Activated gamma-delta T cell treated with Interleukin-2 at 50 U/mL for 16 hours (primary cell): ENCODE data around the gene NUDCD2.

Experiments
- DNase-seq: peaks from one replicate; pipeline ENCODE4 v3.0.0-alpha.2; 2020

The NUDCD2 gene, protein sequence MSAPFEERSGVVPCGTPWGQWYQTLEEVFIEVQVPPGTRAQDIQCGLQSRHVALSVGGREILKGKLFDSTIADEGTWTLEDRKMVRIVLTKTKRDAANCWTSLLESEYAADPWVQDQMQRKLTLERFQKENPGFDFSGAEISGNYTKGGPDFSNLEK

DNA sequence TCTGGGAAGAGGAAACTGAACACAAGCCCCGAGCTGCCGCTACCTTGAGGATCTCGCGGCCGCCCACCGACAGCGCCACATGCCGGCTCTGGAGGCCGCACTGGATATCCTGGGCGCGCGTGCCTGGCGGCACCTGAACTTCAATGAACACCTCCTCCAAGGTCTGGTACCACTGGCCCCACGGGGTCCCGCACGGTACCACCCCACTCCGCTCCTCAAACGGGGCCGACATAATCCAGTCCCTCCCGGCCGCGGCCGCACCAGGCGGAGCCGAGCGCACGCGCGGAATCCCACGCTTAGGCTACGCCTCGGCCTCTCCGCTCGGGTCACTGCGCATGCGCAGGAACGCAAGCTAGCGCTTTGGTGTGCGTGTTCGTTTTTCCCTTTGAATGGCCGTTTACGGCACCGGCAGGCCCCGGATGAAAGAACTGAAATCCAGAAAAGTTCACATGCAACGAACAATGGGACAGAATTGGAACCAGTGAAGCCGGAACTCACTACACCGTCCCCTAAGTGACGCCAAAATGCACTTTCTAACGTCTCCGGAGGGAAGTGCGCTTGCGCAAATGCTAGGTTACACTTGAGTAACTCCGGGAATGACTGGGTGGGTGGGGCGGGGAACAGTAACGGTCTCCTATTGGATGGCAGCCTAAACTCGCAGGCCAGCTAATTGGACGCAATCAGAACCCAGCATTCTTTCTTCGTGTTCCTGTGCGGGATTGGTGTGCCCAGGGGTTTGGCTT, at the start of gene NUDCD2:
NUDCD2 (minus strand) TSS at position 284 of the 743 bp plus-strand sequence; CDS start at position 232, 52 bp downstream.
- peak; percentile 94 for DNase-seq

DNA sequence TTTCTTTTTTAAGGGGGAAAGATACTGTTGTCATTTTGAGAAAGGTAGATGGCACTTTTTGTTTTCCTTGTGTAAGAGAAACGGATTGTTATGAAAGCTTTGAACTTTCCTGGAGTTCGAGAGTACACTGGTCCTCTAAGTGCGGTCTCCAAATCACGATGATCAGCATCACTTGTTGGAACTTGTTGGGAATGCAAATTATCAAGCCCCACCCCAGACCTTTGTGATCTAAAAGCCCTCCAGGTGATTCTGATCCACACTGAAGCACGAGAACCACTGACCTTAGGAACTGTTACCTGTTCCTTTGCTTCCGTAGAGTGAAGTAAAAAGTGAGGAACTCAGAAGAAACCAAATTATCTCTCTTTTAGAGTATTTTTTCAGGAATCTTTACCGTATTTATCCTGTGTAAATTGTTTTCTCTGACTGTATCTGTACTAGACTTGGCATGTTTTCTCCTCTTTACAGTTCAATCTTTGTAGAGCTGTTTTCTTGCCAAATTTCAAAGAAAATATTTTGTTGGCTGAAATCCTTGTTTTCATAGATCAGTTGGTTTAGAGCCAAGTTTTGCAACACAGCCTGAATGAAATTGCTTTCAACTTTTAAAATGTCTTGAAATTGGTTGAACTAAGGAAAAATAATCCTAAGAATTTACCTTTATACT, 49.5 kb upstream of the NUDCD2 start:
- DNase-seq: no peak

DNA sequence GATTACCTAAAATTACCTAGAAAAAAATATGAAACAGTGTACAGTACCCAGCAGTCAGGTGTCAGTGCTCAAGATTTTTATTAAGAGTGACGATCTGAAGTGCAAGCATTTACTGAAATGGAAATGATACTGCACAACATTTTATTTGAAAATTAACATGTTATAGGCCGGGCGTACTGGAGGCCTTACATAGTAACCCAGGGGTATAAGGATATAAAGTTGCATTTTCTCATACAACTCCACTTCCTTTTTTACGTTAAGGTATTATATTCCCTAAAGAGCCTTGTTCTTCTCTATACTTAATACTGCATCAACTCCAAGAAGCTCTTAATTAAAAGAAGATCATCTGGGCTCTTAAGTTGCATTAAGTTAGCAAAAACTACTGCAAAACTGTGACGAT, 48.9 kb upstream of the NUDCD2 start:
- DNase-seq: no peak

DNA sequence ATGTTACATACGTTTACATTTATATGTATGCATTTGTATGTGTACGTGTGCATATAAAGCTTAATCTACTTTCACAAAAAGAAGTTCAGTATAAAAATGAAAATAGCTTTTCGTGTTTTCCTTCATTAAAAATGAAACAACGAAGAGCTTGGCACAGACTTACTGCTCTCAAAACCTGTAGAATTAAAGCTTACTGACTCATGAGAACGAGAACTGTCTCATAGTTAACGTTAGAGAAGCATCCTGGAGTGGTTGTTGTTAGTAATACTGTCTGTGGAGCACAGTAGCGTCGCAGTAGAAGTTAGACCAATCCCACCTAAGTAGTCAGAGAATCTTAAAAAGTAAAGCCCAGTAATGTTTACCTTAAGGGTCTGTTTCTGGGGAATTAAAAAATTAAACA, 46.8 kb upstream of the NUDCD2 start:
- no peak for DNase-seq

- no peak for DNase-seq
These were observed 46.2 kb upstream of the NUDCD2 start for GRCh38 chr5:163506095-163506457.

DNA sequence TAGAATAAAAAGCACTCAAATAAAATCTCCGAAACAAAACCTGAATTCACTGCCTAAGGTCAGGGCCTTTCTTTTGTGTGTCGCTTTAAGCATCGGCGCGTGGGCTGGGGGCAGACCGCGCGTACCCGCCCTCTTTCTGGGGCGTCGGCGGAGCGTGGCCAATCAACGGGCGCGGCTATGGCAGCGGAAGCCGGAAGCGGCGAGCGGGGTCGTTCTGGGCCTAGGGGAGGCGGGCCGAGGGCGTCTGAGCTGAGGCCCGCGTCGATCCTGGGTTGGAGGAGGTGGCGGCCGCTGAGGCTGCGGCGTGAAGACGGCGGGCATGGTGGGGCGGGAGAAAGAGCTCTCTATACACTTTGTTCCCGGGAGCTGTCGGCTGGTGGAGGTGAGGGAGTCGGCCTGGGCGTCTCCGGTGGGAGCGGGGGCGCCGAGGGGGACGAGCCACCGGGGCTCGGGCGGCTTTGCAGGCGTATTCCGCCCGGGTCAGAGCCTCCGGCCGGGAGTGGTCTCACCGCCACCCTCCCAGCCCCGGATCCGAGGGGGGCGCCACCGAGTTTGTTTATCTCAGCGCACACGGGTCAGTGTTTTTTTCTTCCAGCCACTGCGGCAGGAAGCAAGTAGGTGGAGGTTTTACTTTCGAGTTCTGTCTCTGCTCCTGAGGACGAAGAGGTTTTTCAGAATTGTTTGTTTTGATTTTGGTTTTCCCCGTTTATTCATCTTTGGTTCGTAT, 45.6 kb upstream of the NUDCD2 start, which contains the start of gene MAT2B:
MAT2B (plus strand) TSS at position 252 of the 727 bp plus-strand sequence; CDS start at position 320, 68 bp downstream.
- peak; percentile 94 for DNase-seq

DNA sequence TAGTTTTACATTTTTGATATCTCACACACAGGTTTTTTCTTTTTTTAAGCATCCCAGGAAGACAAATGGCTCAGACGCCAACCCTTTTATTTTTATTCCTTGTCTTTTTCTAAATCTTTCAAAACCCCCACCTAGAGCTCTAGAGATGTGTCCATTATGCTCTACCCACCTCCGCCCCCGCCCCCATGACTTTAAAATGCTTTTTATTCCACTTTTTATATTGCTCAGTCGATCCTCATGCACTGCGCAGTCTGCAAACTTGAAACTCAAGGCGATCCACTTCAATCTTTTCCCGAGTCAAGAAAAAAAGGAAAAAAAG, 45.1 kb upstream of the NUDCD2 start:
- DNase-seq: no peak

- DNase-seq: peak; percentile 22
These were observed 44.4 kb upstream of the NUDCD2 start for GRCh38 chr5:163504079-163504931.

- peak; percentile 38 for DNase-seq
These were observed 43.5 kb upstream of the NUDCD2 start for GRCh38 chr5:163503106-163504078.

GRCh38 chr5:163502521-163502920, 42.6 kb upstream of the NUDCD2 start:
- no peak for DNase-seq

DNA sequence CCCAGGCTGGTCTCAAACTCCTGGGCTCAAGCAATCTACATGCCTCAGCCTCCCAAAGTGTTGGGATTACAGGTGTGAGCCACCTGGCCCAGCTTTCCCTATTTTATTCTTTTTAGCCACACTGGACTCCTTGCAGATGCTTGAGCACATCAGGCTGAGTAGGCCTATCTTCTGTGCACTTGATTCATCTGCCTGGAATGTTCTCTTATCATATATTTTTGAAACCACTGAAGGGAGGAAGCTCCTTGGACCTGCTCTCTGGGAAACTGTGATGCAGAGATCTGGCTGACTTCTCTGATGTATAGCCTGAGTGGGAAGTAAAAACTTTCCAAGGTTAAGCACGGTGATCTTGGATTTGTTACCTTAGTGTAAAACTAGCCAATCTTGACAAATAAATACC, 39.0 kb upstream of the NUDCD2 start:
- DNase-seq: no peak

- DNase-seq: no peak
These were observed 37.4 kb upstream of the NUDCD2 start for GRCh38 chr5:163497315-163497714.

DNA sequence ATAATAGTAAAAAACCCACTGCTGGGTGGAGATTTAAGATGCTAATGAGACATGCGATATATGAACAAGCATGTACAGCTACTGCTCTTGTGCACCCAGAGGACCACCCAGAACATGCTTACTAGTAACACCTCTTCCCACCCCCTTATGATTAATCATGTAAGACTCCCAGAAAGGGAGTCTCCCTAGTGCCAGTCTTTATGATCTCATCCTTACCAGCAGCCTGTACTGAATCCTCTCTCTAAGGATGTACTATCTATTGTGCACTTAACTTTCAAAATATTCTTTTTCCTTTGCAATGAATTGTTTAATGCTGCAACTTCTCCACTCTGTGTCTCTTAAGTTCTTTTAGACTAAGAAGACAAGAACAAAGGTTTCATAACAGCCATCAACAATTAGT, 36.4 kb upstream of the NUDCD2 start:
- DNase-seq: no peak

DNA sequence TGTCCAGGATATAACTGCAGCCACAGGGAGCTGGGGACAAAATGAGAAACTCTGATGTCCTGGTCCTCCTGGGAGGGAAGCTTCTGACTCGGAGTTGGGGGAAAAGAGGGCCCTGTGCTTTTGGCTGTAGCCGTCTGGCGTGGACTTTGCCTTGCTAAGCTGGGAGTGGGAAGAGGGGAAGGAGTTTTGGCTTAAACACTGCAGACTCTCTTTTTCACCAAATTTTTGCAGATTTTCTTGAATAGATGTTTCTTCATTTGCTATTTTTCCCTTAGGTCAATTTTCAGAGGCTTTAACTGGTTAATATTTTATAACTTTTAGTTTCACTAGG, 29.8 kb upstream of the NUDCD2 start:
- DNase-seq: no peak

GRCh38 chr5:163489055-163489744, 29.3 kb upstream of the NUDCD2 start:
- no peak for DNase-seq

- no peak for DNase-seq
These were observed 19.0 kb upstream of the NUDCD2 start for GRCh38 chr5:163478982-163479271.

DNA sequence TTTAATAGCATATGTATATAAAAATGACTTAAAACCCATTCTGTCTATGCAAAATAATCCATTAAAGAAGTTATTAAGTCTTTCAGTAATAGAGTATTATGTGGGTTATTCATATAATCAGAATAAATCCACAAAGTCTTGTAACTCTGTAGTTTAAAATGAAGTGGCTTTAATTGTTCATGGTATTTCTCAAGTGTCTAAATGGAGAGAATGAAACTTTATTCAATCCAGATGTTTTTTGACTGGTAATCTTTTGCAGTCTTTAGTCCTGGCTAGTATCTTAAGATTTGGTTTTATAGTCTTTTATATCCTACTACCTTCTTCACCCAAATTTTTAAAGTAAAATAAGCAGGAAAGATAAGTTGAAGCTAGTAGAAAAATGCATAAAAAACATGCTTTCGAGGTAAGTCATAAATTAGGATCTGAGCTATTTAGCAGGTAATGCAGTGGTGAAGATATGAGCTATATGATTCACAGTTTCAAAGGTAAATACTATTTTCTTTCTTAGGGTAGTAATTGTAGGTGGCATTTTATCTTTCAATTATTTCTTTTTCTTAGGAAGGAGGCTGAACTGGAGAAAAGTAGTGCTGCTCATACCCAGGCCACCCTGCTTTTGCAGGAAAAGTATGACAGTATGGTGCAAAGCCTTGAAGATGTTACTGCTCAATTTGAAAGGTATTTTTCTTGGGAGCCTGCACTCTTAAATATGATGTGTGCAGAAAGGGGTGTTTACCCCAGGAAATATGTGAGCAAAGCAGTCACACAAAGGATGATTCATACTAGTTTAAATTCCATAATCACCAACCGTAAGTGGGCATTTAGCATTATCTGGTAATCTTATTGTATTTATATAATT, 18.5 kb upstream of the NUDCD2 start:
- no peak for DNase-seq

DNA sequence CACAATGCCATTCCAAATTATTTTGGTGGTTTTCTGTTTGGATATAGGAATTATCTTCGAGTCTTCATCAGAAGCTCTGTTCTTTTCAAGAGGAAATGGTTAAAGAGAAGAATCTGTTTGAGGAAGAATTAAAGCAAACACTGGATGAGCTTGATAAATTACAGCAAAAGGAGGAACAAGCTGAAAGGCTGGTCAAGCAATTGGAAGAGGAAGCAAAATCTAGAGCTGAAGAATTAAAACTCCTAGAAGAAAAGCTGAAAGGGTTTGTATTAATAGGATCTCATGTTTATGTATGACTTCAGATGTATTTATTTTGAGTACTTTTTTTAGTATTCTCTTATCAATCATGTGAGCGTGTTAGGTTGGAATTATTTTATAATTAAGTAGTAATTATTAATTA, 15.5 kb upstream of the NUDCD2 start:
- no peak for DNase-seq

- DNase-seq: no peak
These were observed 13.8 kb upstream of the NUDCD2 start for GRCh38 chr5:163473635-163474243.

- no peak for DNase-seq
These were observed 7.8 kb upstream of the NUDCD2 start for GRCh38 chr5:163467682-163468081.
